ENCODE results near the gene SYNPR. TPM values are rescaled to one million over a fixed set of nuclear protein-coding genes. Genes with fewer than 3 reads are reported as not detected.

SYNPR gene
- total RNA-seq, 2 experiments from 2014 or later = not detected

- Mint-ChIP-seq H3K27me3 (peaks cover 10% of the 10 kb centered on the region), H3K36me3 (ENCODE audit: low read depth) (no peaks in the 10 kb centered on the region), H3K4me3 (no peak overlapping the region), H3K9me3 (peaks cover 4% of the 10 kb centered on the region), H3K4me1 (ENCODE audit: low read depth) (no peaks in the 10 kb centered on the region), H3K27ac (no peak overlapping the region)
- POLR2A ChIA-PET = no interaction called here
- no peaks in the 10 kb centered on the region for H3K36me3 ChIP-seq (ENCODE audit: insufficient read depth, low read length)
- no peak for TF ChIP-seq CTCF (IDR thresholded peaks at IDR 0.05)
- H3K4me1 ChIP-seq (ENCODE audit: insufficient read depth, low read length) = no peaks in the 10 kb centered on the region
- CTCF ChIA-PET = no interaction called here
- intact Hi-C loops (cut with DNase I, micrococcal nuclease) = no loop called here
- no peaks in the 10 kb centered on the region for H3K27me3 ChIP-seq (ENCODE audit: control insufficient read depth in 1 of 2, insufficient read depth in 2 of 2, low read length in 2 of 2)
- DNase-seq (no peak), ATAC-seq (ENCODE audit: poor library complexity) (no peak)
- no peak overlapping the region for H3K27ac ChIP-seq (ENCODE audit: low read depth in 1 of 2, low read length in 2 of 2)
- H3K9me3 ChIP-seq (ENCODE audit: control insufficient read depth in 1 of 2, insufficient read depth in 1 of 2, low read length in 2 of 2) = peaks cover 0 to 5% of the 10 kb centered on the region in 2 experiments
- no peak overlapping the region for H3K4me3 ChIP-seq (ENCODE audit: low read length)
Measured at GRCh38 chr3:63479661-63480035, 201.5 kb downstream of the SYNPR start.

- intact Hi-C loops (cut with DNase I, micrococcal nuclease) = no loop called here
- no peaks in the 10 kb centered on the region for H3K4me1 ChIP-seq (ENCODE audit: insufficient read depth, low read length)
- no peaks in the 10 kb centered on the region for H3K36me3 ChIP-seq (ENCODE audit: insufficient read depth, low read length)
- DNase-seq = no peak
- POLR2A ChIA-PET = no interaction called here
- Mint-ChIP-seq H3K27ac (no peak overlapping the region), H3K9me3 (peaks cover 4% of the 10 kb centered on the region), H3K36me3 (ENCODE audit: low read depth) (no peaks in the 10 kb centered on the region), H3K4me1 (ENCODE audit: low read depth) (no peaks in the 10 kb centered on the region), H3K27me3 (no peaks in the 10 kb centered on the region), H3K4me3 (no peak overlapping the region)
- H3K27ac ChIP-seq (ENCODE audit: low read depth in 1 of 2, low read length in 2 of 2) = no peak overlapping the region
- CTCF ChIA-PET = no interaction called here
- no peak overlapping the region for H3K4me3 ChIP-seq (ENCODE audit: low read length)
- H3K27me3 ChIP-seq (ENCODE audit: control insufficient read depth in 1 of 2, insufficient read depth in 2 of 2, low read length in 2 of 2) = no peaks in the 10 kb centered on the region
- peaks cover 0 to 5% of the 10 kb centered on the region in 2 experiments for H3K9me3 ChIP-seq (ENCODE audit: control insufficient read depth in 1 of 2, insufficient read depth in 1 of 2, low read length in 2 of 2)
- TF ChIP-seq CTCF (IDR thresholded peaks at IDR 0.05) = no peak
- ATAC-seq (ENCODE audit: poor library complexity) = no peak
Measured at GRCh38 chr3:63481627-63482026, 203.5 kb downstream of the SYNPR start.

GRCh38 chr3:63482341-63482740 is 204.2 kb downstream of the SYNPR start:
- no peaks in the 10 kb centered on the region for H3K4me1 Mint-ChIP-seq (ENCODE audit: low read depth)
- H3K36me3 ChIP-seq (ENCODE audit: insufficient read depth, low read length) = no peaks in the 10 kb centered on the region

More at GRCh38 chr3:63482341-63482740, 204.2 kb downstream of the SYNPR start:
- Histone ChIP-seq H3K4me3 (ENCODE audit: low read length) (no peak overlapping the region), H3K9me3 (ENCODE audit: control insufficient read depth in 1 of 2, insufficient read depth in 1 of 2, low read length in 2 of 2) (peaks cover 0 to 4% of the 10 kb centered on the region in 2 experiments), H3K27ac (ENCODE audit: low read depth in 1 of 2, low read length in 2 of 2) (no peak overlapping the region), H3K27me3 (ENCODE audit: control insufficient read depth in 1 of 2, insufficient read depth in 2 of 2, low read length in 2 of 2) (no peaks in the 10 kb centered on the region), H3K4me1 (ENCODE audit: insufficient read depth, low read length) (no peaks in the 10 kb centered on the region)
- Mint-ChIP-seq H3K9me3 (peaks cover 4% of the 10 kb centered on the region), H3K36me3 (ENCODE audit: low read depth) (no peaks in the 10 kb centered on the region), H3K27me3 (no peaks in the 10 kb centered on the region), H3K27ac (no peak overlapping the region), H3K4me3 (no peak overlapping the region)
- ChIA-PET CTCF (no interaction called here), POLR2A (no interaction called here)
- no peak for DNase-seq
- intact Hi-C loops (cut with DNase I, micrococcal nuclease) = no loop called here
- no peak for ATAC-seq (ENCODE audit: poor library complexity)
- no peak for TF ChIP-seq CTCF (IDR thresholded peaks at IDR 0.05)
